GM12878 (cell line): ENCODE results near the gene USP2. TPM values are rescaled to one million over a fixed set of nuclear protein-coding genes. Genes with fewer than 3 reads are reported as not detected.

ENCODE experiments used
- CBFB ChIP-seq: IDR thresholded peaks from 2 replicates; pipeline ENCODE4 v1.6.1; 2016; ENCODE audit warnings: antibody characterized with exemption, low read depth
- GATAD2B ChIP-seq: fragments of 450-650 bp; conservative IDR thresholded peaks from 2 replicates; pipeline ENCODE4 v1.6.1; 2017; ENCODE audit warnings: low read depth, mild to moderate bottlenecking, moderate library complexity
- MEF2A ChIP-seq: IDR thresholded peaks from 2 replicates; pipeline ENCODE4 v1.6.1; 2011; ENCODE audit warnings: low read depth, mild to moderate bottlenecking, low read length, moderate library complexity; ENCODE audit not compliant: insufficient read depth
- NFYA ChIP-seq: IDR thresholded peaks from 2 replicates; pipeline ENCODE4 v1.6.1; 2011; ENCODE audit warnings: low read depth, mild to moderate bottlenecking, low read length, improper control_type of control experiment, borderline replicate concordance
- RAD21 ChIP-seq: IDR thresholded peaks from 2 replicates; pipeline ENCODE4 v1.6.1; 2011; ENCODE audit warnings: mild to moderate bottlenecking, low read depth, low read length, moderate library complexity; ENCODE audit not compliant: insufficient read depth
- polyA plus RNA-seq, 11 experiments: library from polyadenylated mRNA; depleted of rRNA in 4 of 11; unstranded in 6 of 11; stranded (reverse) in 5 of 11; fragments of >200 nt; fragmentation: Nextera tagmentation in 4 of 11; fragmentation: Illumina TruSeq in 1 of 11; extraction: Ambion mirVana in 4 of 11; extraction: Trizol in 1 of 11; gene quantifications; 1 replicate in 1 of 11; 2 replicates in 10 of 11; pipeline versions ENCODE4 v1.2.1 to v1.2.3, GENCODE V29; 2011 to 2016; ENCODE audit warnings: inconsistent platforms in 2 of 11, missing spikeins in 2 of 11, low read depth in 1 of 11
- total RNA-seq, 4 experiments: library from RNA; depleted of rRNA in 3 of 4; stranded (reverse); fragments of >200 nt in 3 of 4; fragmentation: Illumina TruSeq in 1 of 4; extraction: Trizol in 1 of 4; gene quantifications; 2 replicates each; pipeline versions ENCODE4 v1.2.1 to v1.2.3, GENCODE V29; 2013 to 2021
- TF ChIP-seq, protein P1 (sequence below): IDR thresholded peaks from 2 replicates; pipeline ENCODE4 v1.6.1; 2011; ENCODE audit warnings: mild to moderate bottlenecking, low read depth, low read length, moderate library complexity; ENCODE audit not compliant: insufficient replicate concordance
- TF ChIP-seq, protein P2 (sequence below): fragments of 150-350 bp; IDR thresholded peaks from 2 replicates; pipeline ENCODE4 v1.6.1; 2016; ENCODE audit warnings: low read depth, low read length
- TF ChIP-seq, protein P3 (sequence below): fragments of 450-650 bp; formaldehyde crosslinking; IDR thresholded peaks from 2 replicates; pipeline ENCODE4 v1.4.0; 2020; ENCODE audit warnings: mild to moderate bottlenecking, moderate library complexity
- TF ChIP-seq, protein P4 (sequence below): fragments of 450-650 bp; IDR thresholded peaks from 2 replicates; pipeline ENCODE4 v1.6.1; 2014; ENCODE audit warnings: mild to moderate bottlenecking
- TF ChIP-seq, protein P5 (sequence below): fragments of 450-650 bp; IDR thresholded peaks from 2 replicates; pipeline ENCODE4 v1.6.1; 2017; ENCODE audit warnings: mild to moderate bottlenecking, moderate library complexity

USP2 gene
- total and polyA plus RNA-seq, 10 of the 15 experiments (the other 5 are each of a cell fraction or from before 2014, with no cell fraction given): 0.03 to 0.13 (median 0.06) TPM; not detected in 4

DNA sequence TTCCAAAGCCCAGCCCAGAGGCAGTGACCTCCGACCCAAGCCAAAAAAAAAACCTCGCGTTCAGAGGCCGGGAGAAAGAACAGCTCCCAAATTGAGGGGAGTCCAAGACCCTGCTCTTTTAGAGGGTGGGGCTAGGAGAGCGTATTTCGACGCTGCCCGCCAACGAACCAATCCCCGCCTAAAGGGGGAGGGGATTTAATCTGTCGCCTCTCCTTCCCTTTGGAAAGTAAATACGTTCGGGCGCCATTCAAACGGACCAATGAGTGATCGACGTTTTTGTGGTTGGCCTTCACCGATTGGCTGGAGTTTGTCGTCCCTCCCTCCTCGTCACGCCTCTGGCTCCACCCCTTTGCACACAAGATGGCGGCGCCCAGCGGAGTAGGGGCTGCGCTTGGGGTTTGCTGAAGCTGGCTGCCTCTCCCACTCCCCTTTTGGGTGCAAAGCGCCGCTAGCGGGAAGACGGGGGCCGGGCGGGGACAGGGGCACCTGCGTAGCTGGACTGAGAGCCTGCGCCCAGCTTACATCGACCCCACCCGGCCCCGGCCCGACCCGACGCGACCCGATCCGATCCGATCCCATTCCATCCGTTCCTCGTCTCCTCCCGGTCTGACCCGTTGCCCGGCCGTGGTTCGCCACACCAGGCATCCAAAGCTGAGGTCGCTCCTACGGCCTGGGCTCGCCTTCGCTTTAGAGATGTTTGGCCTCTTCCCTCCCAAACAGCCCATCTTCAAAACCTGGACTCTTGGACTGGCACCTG is 47.1 kb downstream of the USP2 start, which contains the start of gene RNF26 (continued):
- TF ChIP-seq, protein P1, sequence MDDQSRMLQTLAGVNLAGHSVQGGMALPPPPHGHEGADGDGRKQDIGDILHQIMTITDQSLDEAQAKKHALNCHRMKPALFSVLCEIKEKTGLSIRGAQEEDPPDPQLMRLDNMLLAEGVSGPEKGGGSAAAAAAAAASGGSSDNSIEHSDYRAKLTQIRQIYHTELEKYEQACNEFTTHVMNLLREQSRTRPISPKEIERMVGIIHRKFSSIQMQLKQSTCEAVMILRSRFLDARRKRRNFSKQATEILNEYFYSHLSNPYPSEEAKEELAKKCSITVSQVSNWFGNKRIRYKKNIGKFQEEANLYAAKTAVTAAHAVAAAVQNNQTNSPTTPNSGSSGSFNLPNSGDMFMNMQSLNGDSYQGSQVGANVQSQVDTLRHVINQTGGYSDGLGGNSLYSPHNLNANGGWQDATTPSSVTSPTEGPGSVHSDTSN: no peak
- TF ChIP-seq CBFB (peak; percentile 68), GATAD2B (0 out of 2 replicates have a peak, but pooled peaks have one; percentile 44), NFYA (peak; percentile 73), MEF2A (no peak), RAD21 (no peak)
- TF ChIP-seq, protein P2, sequence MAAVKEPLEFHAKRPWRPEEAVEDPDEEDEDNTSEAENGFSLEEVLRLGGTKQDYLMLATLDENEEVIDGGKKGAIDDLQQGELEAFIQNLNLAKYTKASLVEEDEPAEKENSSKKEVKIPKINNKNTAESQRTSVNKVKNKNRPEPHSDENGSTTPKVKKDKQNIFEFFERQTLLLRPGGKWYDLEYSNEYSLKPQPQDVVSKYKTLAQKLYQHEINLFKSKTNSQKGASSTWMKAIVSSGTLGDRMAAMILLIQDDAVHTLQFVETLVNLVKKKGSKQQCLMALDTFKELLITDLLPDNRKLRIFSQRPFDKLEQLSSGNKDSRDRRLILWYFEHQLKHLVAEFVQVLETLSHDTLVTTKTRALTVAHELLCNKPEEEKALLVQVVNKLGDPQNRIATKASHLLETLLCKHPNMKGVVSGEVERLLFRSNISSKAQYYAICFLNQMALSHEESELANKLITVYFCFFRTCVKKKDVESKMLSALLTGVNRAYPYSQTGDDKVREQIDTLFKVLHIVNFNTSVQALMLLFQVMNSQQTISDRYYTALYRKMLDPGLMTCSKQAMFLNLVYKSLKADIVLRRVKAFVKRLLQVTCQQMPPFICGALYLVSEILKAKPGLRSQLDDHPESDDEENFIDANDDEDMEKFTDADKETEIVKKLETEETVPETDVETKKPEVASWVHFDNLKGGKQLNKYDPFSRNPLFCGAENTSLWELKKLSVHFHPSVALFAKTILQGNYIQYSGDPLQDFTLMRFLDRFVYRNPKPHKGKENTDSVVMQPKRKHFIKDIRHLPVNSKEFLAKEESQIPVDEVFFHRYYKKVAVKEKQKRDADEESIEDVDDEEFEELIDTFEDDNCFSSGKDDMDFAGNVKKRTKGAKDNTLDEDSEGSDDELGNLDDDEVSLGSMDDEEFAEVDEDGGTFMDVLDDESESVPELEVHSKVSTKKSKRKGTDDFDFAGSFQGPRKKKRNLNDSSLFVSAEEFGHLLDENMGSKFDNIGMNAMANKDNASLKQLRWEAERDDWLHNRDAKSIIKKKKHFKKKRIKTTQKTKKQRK: peak; percentile 10; the same call in 1 of the 2 replicates
- TF ChIP-seq, protein P3, sequence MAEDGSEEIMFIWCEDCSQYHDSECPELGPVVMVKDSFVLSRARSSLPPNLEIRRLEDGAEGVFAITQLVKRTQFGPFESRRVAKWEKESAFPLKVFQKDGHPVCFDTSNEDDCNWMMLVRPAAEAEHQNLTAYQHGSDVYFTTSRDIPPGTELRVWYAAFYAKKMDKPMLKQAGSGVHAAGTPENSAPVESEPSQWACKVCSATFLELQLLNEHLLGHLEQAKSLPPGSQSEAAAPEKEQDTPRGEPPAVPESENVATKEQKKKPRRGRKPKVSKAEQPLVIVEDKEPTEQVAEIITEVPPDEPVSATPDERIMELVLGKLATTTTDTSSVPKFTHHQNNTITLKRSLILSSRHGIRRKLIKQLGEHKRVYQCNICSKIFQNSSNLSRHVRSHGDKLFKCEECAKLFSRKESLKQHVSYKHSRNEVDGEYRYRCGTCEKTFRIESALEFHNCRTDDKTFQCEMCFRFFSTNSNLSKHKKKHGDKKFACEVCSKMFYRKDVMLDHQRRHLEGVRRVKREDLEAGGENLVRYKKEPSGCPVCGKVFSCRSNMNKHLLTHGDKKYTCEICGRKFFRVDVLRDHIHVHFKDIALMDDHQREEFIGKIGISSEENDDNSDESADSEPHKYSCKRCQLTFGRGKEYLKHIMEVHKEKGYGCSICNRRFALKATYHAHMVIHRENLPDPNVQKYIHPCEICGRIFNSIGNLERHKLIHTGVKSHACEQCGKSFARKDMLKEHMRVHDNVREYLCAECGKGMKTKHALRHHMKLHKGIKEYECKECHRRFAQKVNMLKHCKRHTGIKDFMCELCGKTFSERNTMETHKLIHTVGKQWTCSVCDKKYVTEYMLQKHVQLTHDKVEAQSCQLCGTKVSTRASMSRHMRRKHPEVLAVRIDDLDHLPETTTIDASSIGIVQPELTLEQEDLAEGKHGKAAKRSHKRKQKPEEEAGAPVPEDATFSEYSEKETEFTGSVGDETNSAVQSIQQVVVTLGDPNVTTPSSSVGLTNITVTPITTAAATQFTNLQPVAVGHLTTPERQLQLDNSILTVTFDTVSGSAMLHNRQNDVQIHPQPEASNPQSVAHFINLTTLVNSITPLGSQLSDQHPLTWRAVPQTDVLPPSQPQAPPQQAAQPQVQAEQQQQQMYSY (CRISPR knock-in tag): no peak
- TF ChIP-seq, protein P4, sequence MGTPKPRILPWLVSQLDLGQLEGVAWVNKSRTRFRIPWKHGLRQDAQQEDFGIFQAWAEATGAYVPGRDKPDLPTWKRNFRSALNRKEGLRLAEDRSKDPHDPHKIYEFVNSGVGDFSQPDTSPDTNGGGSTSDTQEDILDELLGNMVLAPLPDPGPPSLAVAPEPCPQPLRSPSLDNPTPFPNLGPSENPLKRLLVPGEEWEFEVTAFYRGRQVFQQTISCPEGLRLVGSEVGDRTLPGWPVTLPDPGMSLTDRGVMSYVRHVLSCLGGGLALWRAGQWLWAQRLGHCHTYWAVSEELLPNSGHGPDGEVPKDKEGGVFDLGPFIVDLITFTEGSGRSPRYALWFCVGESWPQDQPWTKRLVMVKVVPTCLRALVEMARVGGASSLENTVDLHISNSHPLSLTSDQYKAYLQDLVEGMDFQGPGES: peak; percentile 77
- TF ChIP-seq, protein P5, sequence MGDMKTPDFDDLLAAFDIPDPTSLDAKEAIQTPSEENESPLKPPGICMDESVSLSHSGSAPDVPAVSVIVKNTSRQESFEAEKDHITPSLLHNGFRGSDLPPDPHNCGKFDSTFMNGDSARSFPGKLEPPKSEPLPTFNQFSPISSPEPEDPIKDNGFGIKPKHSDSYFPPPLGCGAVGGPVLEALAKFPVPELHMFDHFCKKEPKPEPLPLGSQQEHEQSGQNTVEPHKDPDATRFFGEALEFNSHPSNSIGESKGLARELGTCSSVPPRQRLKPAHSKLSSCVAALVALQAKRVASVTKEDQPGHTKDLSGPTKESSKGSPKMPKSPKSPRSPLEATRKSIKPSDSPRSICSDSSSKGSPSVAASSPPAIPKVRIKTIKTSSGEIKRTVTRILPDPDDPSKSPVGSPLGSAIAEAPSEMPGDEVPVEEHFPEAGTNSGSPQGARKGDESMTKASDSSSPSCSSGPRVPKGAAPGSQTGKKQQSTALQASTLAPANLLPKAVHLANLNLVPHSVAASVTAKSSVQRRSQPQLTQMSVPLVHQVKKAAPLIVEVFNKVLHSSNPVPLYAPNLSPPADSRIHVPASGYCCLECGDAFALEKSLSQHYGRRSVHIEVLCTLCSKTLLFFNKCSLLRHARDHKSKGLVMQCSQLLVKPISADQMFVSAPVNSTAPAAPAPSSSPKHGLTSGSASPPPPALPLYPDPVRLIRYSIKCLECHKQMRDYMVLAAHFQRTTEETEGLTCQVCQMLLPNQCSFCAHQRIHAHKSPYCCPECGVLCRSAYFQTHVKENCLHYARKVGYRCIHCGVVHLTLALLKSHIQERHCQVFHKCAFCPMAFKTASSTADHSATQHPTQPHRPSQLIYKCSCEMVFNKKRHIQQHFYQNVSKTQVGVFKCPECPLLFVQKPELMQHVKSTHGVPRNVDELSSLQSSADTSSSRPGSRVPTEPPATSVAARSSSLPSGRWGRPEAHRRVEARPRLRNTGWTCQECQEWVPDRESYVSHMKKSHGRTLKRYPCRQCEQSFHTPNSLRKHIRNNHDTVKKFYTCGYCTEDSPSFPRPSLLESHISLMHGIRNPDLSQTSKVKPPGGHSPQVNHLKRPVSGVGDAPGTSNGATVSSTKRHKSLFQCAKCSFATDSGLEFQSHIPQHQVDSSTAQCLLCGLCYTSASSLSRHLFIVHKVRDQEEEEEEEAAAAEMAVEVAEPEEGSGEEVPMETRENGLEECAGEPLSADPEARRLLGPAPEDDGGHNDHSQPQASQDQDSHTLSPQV: no peak
